ENCODE data around the gene OTOS.

DNA sequence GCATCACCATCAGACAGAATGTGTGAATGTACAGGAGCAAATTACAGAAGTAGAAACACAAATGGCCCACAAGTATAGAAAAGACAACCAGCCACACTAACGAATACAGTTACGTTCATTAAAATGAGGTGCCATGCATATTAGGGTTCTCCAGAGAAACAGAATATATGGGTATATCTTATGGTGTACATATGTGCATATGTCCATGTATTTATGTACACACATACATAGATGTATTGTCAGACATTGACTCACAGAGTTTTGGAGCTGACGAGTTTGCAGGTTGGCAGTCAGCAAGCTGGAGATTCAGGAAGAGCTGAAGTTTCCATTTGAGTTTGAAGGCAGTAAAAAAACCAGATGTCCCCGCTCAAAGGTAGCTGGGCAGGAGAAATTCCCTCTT, 37.3 kb downstream of the OTOS start:
- TF ChIP-seq, protein P1, sequence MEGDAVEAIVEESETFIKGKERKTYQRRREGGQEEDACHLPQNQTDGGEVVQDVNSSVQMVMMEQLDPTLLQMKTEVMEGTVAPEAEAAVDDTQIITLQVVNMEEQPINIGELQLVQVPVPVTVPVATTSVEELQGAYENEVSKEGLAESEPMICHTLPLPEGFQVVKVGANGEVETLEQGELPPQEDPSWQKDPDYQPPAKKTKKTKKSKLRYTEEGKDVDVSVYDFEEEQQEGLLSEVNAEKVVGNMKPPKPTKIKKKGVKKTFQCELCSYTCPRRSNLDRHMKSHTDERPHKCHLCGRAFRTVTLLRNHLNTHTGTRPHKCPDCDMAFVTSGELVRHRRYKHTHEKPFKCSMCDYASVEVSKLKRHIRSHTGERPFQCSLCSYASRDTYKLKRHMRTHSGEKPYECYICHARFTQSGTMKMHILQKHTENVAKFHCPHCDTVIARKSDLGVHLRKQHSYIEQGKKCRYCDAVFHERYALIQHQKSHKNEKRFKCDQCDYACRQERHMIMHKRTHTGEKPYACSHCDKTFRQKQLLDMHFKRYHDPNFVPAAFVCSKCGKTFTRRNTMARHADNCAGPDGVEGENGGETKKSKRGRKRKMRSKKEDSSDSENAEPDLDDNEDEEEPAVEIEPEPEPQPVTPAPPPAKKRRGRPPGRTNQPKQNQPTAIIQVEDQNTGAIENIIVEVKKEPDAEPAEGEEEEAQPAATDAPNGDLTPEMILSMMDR (IDR thresholded peaks at IDR 0.05; ENCODE audit: low read depth, low read length, poor library complexity, severe bottlenecking), result no peak
- no peak for TF ChIP-seq EZH2phosphoT487 (IDR thresholded peaks at IDR 0.05; ENCODE audit: borderline replicate concordance, low read length)
